ENCODE results near the gene IL1RL2. TPM values are rescaled to one million over a fixed set of nuclear protein-coding genes. Genes with fewer than 3 reads are reported as not detected.

IL1RL2 gene
- not detected in 2 replicates for total RNA-seq (2014; rRNA removed; shearing (Covaris generic))
- polyA plus RNA-seq (2015; cell fraction: cytosol; rRNA removed), result not detected in 2 replicates
- polyA plus RNA-seq (2015; cell fraction: nucleus; rRNA removed), result not detected in 2 replicates

- no peak for DNase-seq (ENCODE audit: low read depth)
Measured at GRCh38 chr2:102186791-102187495, at the start of gene IL1RL2. Gene IL1RL2 (plus strand): TSS chr2:102187023. CDS start chr2:102187868, 845 bp downstream.

- DNase-seq (ENCODE audit: low read depth), result no peak
Measured at GRCh38 chr2:102137138-102137537, 49.7 kb upstream of the IL1RL2 start.

- no peak for DNase-seq (ENCODE audit: low read depth)
Measured at GRCh38 chr2:102138331-102138730, 48.5 kb upstream of the IL1RL2 start.

- no peak for DNase-seq (ENCODE audit: low read depth)
Measured at GRCh38 chr2:102139851-102140250, 47.0 kb upstream of the IL1RL2 start.

- no peak for DNase-seq (ENCODE audit: low read depth)
Measured at GRCh38 chr2:102140377-102140776, 46.4 kb upstream of the IL1RL2 start.

- no peak for DNase-seq (ENCODE audit: low read depth)
Measured at GRCh38 chr2:102141011-102141943, 45.5 kb upstream of the IL1RL2 start.

- DNase-seq (ENCODE audit: low read depth), result no peak
Measured at GRCh38 chr2:102141970-102142828, 44.6 kb upstream of the IL1RL2 start, which contains the start of gene IL1R1. Gene IL1R1 (plus strand): TSS chr2:102142746. CDS start chr2:102157725, 14,979 bp downstream.

GRCh38 chr2:102142829-102143449 lies 43.9 kb upstream of the IL1RL2 start:
- DNase-seq (ENCODE audit: low read depth), result no peak

- no peak for DNase-seq (ENCODE audit: low read depth)
Measured at GRCh38 chr2:102143450-102143985, 43.3 kb upstream of the IL1RL2 start.

GRCh38 chr2:102144128-102144527 lies 42.7 kb upstream of the IL1RL2 start:
- no peak for DNase-seq (ENCODE audit: low read depth)

GRCh38 chr2:102145107-102145506 lies 41.7 kb upstream of the IL1RL2 start:
- DNase-seq (ENCODE audit: low read depth), result no peak

GRCh38 chr2:102145934-102146333 lies 40.9 kb upstream of the IL1RL2 start:
- DNase-seq (ENCODE audit: low read depth), result no peak

GRCh38 chr2:102147935-102148334 lies 38.9 kb upstream of the IL1RL2 start:
- peak; percentile 43 for DNase-seq (ENCODE audit: low read depth)

GRCh38 chr2:102149243-102149642 lies 37.6 kb upstream of the IL1RL2 start:
- DNase-seq (ENCODE audit: low read depth), result no peak

- no peak for DNase-seq (ENCODE audit: low read depth)
Measured at GRCh38 chr2:102149644-102150455, 37.0 kb upstream of the IL1RL2 start.

- no peak for DNase-seq (ENCODE audit: low read depth)
Measured at GRCh38 chr2:102154364-102154763, 32.5 kb upstream of the IL1RL2 start.

GRCh38 chr2:102154946-102155702 lies 31.7 kb upstream of the IL1RL2 start:
- DNase-seq (ENCODE audit: low read depth), result no peak

GRCh38 chr2:102155703-102156515 lies 30.9 kb upstream of the IL1RL2 start:
- no peak for DNase-seq (ENCODE audit: low read depth)

Data from HT1080 (cell line).